ENCODE results near the gene ASB11.
"Not testable (repeated sequence)": the region's sequence is repeated elsewhere in the genome, so short reads cannot be mapped to it uniquely, and the experiment has no call there.

Gene ASB11

GRCh38 chrX:15310117-15310516 is 5.3 kb downstream of the ASB11 start:
- H3K27ac ChIP-seq (ENCODE audit: low read length), result no peak overlapping the region
- H3K4me3 ChIP-seq (ENCODE audit: low read length in 2 of 2), result no peak overlapping the region
- H3K9ac ChIP-seq (ENCODE audit: low read length in 2 of 2), result no peak overlapping the region
- no peaks in the 10 kb centered on the region for H3K4me1 ChIP-seq (ENCODE audit: control insufficient read depth, insufficient read depth, low read length)
- H3K27me3 ChIP-seq (ENCODE audit: control insufficient read depth in 1 of 2, insufficient read depth in 2 of 2, low read length in 2 of 2), result no peaks in the 10 kb centered on the region
- H3K36me3 ChIP-seq (ENCODE audit: control insufficient read depth in 2 of 2, insufficient read depth in 2 of 2, low read length in 2 of 2), result no peaks in the 10 kb centered on the region
- H3K9me3 ChIP-seq (ENCODE audit: control insufficient read depth in 2 of 2, low read length in 2 of 2), result no peaks in the 10 kb centered on the region

- not testable (repeated sequence) for H3K9ac ChIP-seq (ENCODE audit: low read length in 2 of 2); H3K36me3 ChIP-seq (ENCODE audit: control insufficient read depth in 2 of 2, insufficient read depth in 2 of 2, low read length in 2 of 2); H3K27me3 ChIP-seq (ENCODE audit: control insufficient read depth in 1 of 2, insufficient read depth in 2 of 2, low read length in 2 of 2); H3K9me3 ChIP-seq (ENCODE audit: control insufficient read depth in 2 of 2, low read length in 2 of 2); H3K27ac ChIP-seq (ENCODE audit: low read length); H3K4me3 ChIP-seq (ENCODE audit: low read length in 2 of 2); H3K4me1 ChIP-seq (ENCODE audit: control insufficient read depth, insufficient read depth, low read length)
Measured at GRCh38 chrX:15305899-15306298, 9.5 kb downstream of the ASB11 start.

- H3K27ac ChIP-seq (ENCODE audit: low read length), result no peak overlapping the region
- H3K9ac ChIP-seq (ENCODE audit: low read length in 2 of 2), result no peak overlapping the region
- no peak overlapping the region for H3K4me3 ChIP-seq (ENCODE audit: low read length in 2 of 2)
- H3K36me3 ChIP-seq (ENCODE audit: control insufficient read depth in 2 of 2, insufficient read depth in 2 of 2, low read length in 2 of 2), result no peaks in the 10 kb centered on the region
- H3K4me1 ChIP-seq (ENCODE audit: control insufficient read depth, insufficient read depth, low read length), result no peaks in the 10 kb centered on the region
- H3K27me3 ChIP-seq (ENCODE audit: control insufficient read depth in 1 of 2, insufficient read depth in 2 of 2, low read length in 2 of 2), result peaks cover 0 to 9% of the 10 kb centered on the region in 2 donors
- H3K9me3 ChIP-seq (ENCODE audit: control insufficient read depth in 2 of 2, low read length in 2 of 2), result no peaks in the 10 kb centered on the region
Measured at GRCh38 chrX:15301924-15302323, 13.5 kb downstream of the ASB11 start.

GRCh38 chrX:15299941-15300851 is 15.2 kb downstream of the ASB11 start:
- H3K9me3 ChIP-seq (ENCODE audit: control insufficient read depth in 2 of 2, low read length in 2 of 2), result no peaks in the 10 kb centered on the region
- no peak overlapping the region for H3K27ac ChIP-seq (ENCODE audit: low read length)
- H3K4me3 ChIP-seq (ENCODE audit: low read length in 2 of 2), result no peak overlapping the region
- H3K36me3 ChIP-seq (ENCODE audit: control insufficient read depth in 2 of 2, insufficient read depth in 2 of 2, low read length in 2 of 2), result no peaks in the 10 kb centered on the region
- no peak overlapping the region for H3K9ac ChIP-seq (ENCODE audit: low read length in 2 of 2)
- H3K27me3 ChIP-seq (ENCODE audit: control insufficient read depth in 1 of 2, insufficient read depth in 2 of 2, low read length in 2 of 2), result peaks cover 0 to 9% of the 10 kb centered on the region in 2 donors
- no peaks in the 10 kb centered on the region for H3K4me1 ChIP-seq (ENCODE audit: control insufficient read depth, insufficient read depth, low read length)

DNA sequence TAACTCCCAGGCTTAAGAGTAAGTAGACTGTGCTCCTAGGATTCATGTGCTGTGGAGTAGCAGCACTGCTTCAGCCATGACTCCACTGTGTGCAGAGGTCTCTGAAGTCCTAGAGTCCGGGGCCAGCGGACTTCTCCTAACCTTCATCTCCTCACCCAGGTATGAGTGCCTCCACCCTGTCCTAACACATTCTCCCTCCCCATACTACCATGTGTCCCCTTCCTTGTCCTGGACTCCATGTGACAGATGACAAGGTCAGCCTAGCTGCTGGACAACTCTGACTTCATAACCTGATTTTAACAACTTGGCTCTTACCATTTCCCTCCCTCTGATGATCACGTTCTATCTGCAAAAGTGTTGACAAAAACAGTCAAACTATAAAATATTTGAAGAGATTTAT is 16.7 kb downstream of the ASB11 start:
- Histone ChIP-seq H3K4me3 (ENCODE audit: low read length in 2 of 2) (no peak overlapping the region), H3K9me3 (ENCODE audit: control insufficient read depth in 2 of 2, low read length in 2 of 2) (no peaks in the 10 kb centered on the region), H3K4me1 (ENCODE audit: control insufficient read depth, insufficient read depth, low read length) (no peaks in the 10 kb centered on the region), H3K27ac (ENCODE audit: low read length) (no peak overlapping the region), H3K27me3 (ENCODE audit: control insufficient read depth in 1 of 2, insufficient read depth in 2 of 2, low read length in 2 of 2) (peaks cover 0 to 12% of the 10 kb centered on the region in 2 donors), H3K36me3 (ENCODE audit: control insufficient read depth in 2 of 2, insufficient read depth in 2 of 2, low read length in 2 of 2) (no peaks in the 10 kb centered on the region), H3K9ac (ENCODE audit: low read length in 2 of 2) (no peak overlapping the region)

GRCh38 chrX:15298201-15298600 is 17.2 kb downstream of the ASB11 start:
- no peak overlapping the region for H3K4me3 ChIP-seq (ENCODE audit: low read length in 2 of 2)
- H3K27ac ChIP-seq (ENCODE audit: low read length), result no peak overlapping the region

GRCh38 chrX:15293451-15293850 is 22.0 kb downstream of the ASB11 start:
- Histone ChIP-seq H3K36me3 (ENCODE audit: control insufficient read depth in 2 of 2, insufficient read depth in 2 of 2, low read length in 2 of 2) (no peaks in the 10 kb centered on the region), H3K4me3 (ENCODE audit: low read length in 2 of 2) (no peak overlapping the region), H3K27me3 (ENCODE audit: control insufficient read depth in 1 of 2, insufficient read depth in 2 of 2, low read length in 2 of 2) (peaks cover 0 to 8% of the 10 kb centered on the region in 2 donors), H3K27ac (ENCODE audit: low read length) (no peak overlapping the region), H3K9ac (ENCODE audit: low read length in 2 of 2) (no peak overlapping the region), H3K4me1 (ENCODE audit: control insufficient read depth, insufficient read depth, low read length) (no peaks in the 10 kb centered on the region), H3K9me3 (ENCODE audit: control insufficient read depth in 2 of 2, low read length in 2 of 2) (no peaks in the 10 kb centered on the region)

More at GRCh38 chrX:15298201-15298600, 17.2 kb downstream of the ASB11 start:
- Histone ChIP-seq H3K27me3 (ENCODE audit: control insufficient read depth in 1 of 2, insufficient read depth in 2 of 2, low read length in 2 of 2) (peaks cover 0 to 12% of the 10 kb centered on the region in 2 donors), H3K9me3 (ENCODE audit: control insufficient read depth in 2 of 2, low read length in 2 of 2) (no peaks in the 10 kb centered on the region), H3K36me3 (ENCODE audit: control insufficient read depth in 2 of 2, insufficient read depth in 2 of 2, low read length in 2 of 2) (no peaks in the 10 kb centered on the region), H3K4me1 (ENCODE audit: control insufficient read depth, insufficient read depth, low read length) (no peaks in the 10 kb centered on the region), H3K9ac (ENCODE audit: low read length in 2 of 2) (no peak overlapping the region)

- Histone ChIP-seq H3K9me3 (ENCODE audit: control insufficient read depth in 2 of 2, low read length in 2 of 2) (no peaks in the 10 kb centered on the region), H3K27me3 (ENCODE audit: control insufficient read depth in 1 of 2, insufficient read depth in 2 of 2, low read length in 2 of 2) (peaks cover 0 to 6% of the 10 kb centered on the region in 2 donors), H3K27ac (ENCODE audit: low read length) (no peak overlapping the region), H3K4me1 (ENCODE audit: control insufficient read depth, insufficient read depth, low read length) (no peaks in the 10 kb centered on the region), H3K36me3 (ENCODE audit: control insufficient read depth in 2 of 2, insufficient read depth in 2 of 2, low read length in 2 of 2) (no peaks in the 10 kb centered on the region), H3K9ac (ENCODE audit: low read length in 2 of 2) (no peak overlapping the region), H3K4me3 (ENCODE audit: low read length in 2 of 2) (no peak overlapping the region)
Measured at GRCh38 chrX:15292861-15293260, 22.6 kb downstream of the ASB11 start.

GRCh38 chrX:15277604-15278003 is 37.8 kb downstream of the ASB11 start:
- Histone ChIP-seq H3K9me3 (ENCODE audit: control insufficient read depth in 2 of 2, low read length in 2 of 2) (no peaks in the 10 kb centered on the region), H3K4me1 (ENCODE audit: control insufficient read depth, insufficient read depth, low read length) (no peaks in the 10 kb centered on the region), H3K27me3 (ENCODE audit: control insufficient read depth in 1 of 2, insufficient read depth in 2 of 2, low read length in 2 of 2) (peaks cover 0 to 2% of the 10 kb centered on the region in 2 donors), H3K36me3 (ENCODE audit: control insufficient read depth in 2 of 2, insufficient read depth in 2 of 2, low read length in 2 of 2) (no peaks in the 10 kb centered on the region), H3K27ac (ENCODE audit: low read length) (no peak overlapping the region), H3K9ac (ENCODE audit: low read length in 2 of 2) (no peak overlapping the region), H3K4me3 (ENCODE audit: low read length in 2 of 2) (no peak overlapping the region)

DNA sequence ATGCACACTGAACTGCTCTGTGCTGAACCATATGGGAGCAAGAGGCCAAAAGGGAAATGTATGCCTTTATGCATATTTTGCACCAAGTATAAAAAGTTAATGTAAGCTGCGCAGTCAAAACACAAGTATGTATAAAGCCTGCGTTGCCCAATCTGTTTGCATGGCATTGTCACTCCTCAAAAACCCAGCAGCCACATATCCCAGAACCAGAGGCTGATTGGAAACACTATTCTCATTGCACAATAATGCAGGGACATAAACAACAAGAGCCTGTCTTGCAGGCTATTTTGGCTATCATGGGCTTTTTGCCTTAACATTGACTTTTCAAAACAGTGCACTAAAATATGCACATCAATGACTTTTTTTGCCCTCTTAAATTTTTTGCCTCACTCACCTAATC is 40.5 kb downstream of the ASB11 start:
- H3K9ac ChIP-seq (ENCODE audit: low read length in 2 of 2), result no peak overlapping the region
- H3K27ac ChIP-seq (ENCODE audit: low read length), result no peak overlapping the region
- no peak overlapping the region for H3K4me3 ChIP-seq (ENCODE audit: low read length in 2 of 2)
- H3K9me3 ChIP-seq (ENCODE audit: control insufficient read depth in 2 of 2, low read length in 2 of 2), result no peaks in the 10 kb centered on the region
- no peaks in the 10 kb centered on the region for H3K27me3 ChIP-seq (ENCODE audit: control insufficient read depth in 1 of 2, insufficient read depth in 2 of 2, low read length in 2 of 2)
- no peaks in the 10 kb centered on the region for H3K4me1 ChIP-seq (ENCODE audit: control insufficient read depth, insufficient read depth, low read length)
- no peaks in the 10 kb centered on the region for H3K36me3 ChIP-seq (ENCODE audit: control insufficient read depth in 2 of 2, insufficient read depth in 2 of 2, low read length in 2 of 2)

- not testable (repeated sequence) for H3K27ac ChIP-seq (ENCODE audit: low read length); H3K9me3 ChIP-seq (ENCODE audit: control insufficient read depth in 2 of 2, low read length in 2 of 2); H3K27me3 ChIP-seq (ENCODE audit: control insufficient read depth in 1 of 2, insufficient read depth in 2 of 2, low read length in 2 of 2); H3K36me3 ChIP-seq (ENCODE audit: control insufficient read depth in 2 of 2, insufficient read depth in 2 of 2, low read length in 2 of 2); H3K4me3 ChIP-seq (ENCODE audit: low read length in 2 of 2); H3K9ac ChIP-seq (ENCODE audit: low read length in 2 of 2); H3K4me1 ChIP-seq (ENCODE audit: control insufficient read depth, insufficient read depth, low read length)
Measured at GRCh38 chrX:15273275-15273674, 42.2 kb downstream of the ASB11 start.

Data from stomach smooth muscle (tissue), 2 donors.